H1 (cell line): ENCODE measurements around the gene S100A11. TPM values are rescaled to one million over a fixed set of nuclear protein-coding genes. Genes with fewer than 3 reads are reported as not detected.

Experiments used
- CTCF ChIA-PET: fragments of 300-600 bp; sonication (Branson Sonifier 250); formaldehyde crosslinking; loops from one replicate; lab custom pipeline; 2021; ENCODE audit not compliant: partially characterized antibody; lab: Charles Lee
- POLR2A ChIA-PET: fragments of 300-600 bp; sonication (Branson Sonifier 250); formaldehyde crosslinking; loops from one replicate; lab custom pipeline; 2021; ENCODE audit warnings: inconsistent platforms; ENCODE audit not compliant: partially characterized antibody; lab: Charles Lee
- DNase-seq, 2 experiments: peaks; one replicate each; pipeline versions ENCODE4 v3.0.0 to v3.0.0-alpha.2; 2010 to 2022; ENCODE audit warnings: low spot score in 2 of 2, low read depth in 1 of 2, mixed read lengths in 1 of 2
- FAIRE-seq: peaks from 2 replicates; lab custom pipeline; 2011; peaks lifted over from hg19 to GRCh38; lab: Jason Lieb, UNC
- H2AFZ ChIP-seq: 2 replicates; pipeline ENCODE4 v1.8.1; 2012; ENCODE audit warnings: low read length, inconsistent platforms
- H2AK5ac ChIP-seq: 2 replicates; pipeline ENCODE4 v1.6.1; 2013; ENCODE audit warnings: low read depth, low read length
- H2BK120ac ChIP-seq: replicated peaks from 2 replicates; pipeline ENCODE3; 2013; ENCODE audit warnings: low read depth, low read length, inconsistent platforms
- H2BK12ac ChIP-seq: 2 replicates; pipeline ENCODE4 v1.6.1; 2013; ENCODE audit warnings: low read depth, low read length
- H2BK15ac ChIP-seq: 2 replicates; pipeline ENCODE4 v1.6.1; 2013; ENCODE audit warnings: low read length
- H2BK20ac ChIP-seq: 2 replicates; pipeline ENCODE4 v1.6.1; 2013; ENCODE audit warnings: low read length
- H2BK5ac ChIP-seq: 2 replicates; pipeline ENCODE4 v1.6.1; 2013; ENCODE audit warnings: low read depth, low read length
- H3K14ac ChIP-seq: 2 replicates; pipeline ENCODE4 v1.6.1; 2013; ENCODE audit warnings: inconsistent platforms; ENCODE audit not compliant: insufficient read length
- H3K18ac ChIP-seq: 2 replicates; pipeline ENCODE4 v1.6.1; 2013; ENCODE audit warnings: low read length; ENCODE audit errors: extremely low read depth
- H3K23ac ChIP-seq: 2 replicates; pipeline ENCODE4 v1.6.1; 2013; ENCODE audit warnings: inconsistent platforms; ENCODE audit not compliant: insufficient read length
- H3K23me2 ChIP-seq: 2 replicates; pipeline ENCODE4 v1.6.1; 2013; ENCODE audit warnings: low read depth, low read length
- H3K27ac ChIP-seq: 2 replicates; pipeline ENCODE4 v1.6.1; 2011; ENCODE audit warnings: low read depth, low read length, inconsistent platforms
- H3K27me3 ChIP-seq, 4 experiments: replicated peaks in 1 of 4; 1 replicate in 1 of 4; 2 replicates in 3 of 4; pipeline versions ENCODE4 v1.6.1 to v1.8.1; 2011 to 2013; ENCODE audit warnings: low read length in 3 of 4, mild to moderate bottlenecking in 3 of 4, inconsistent platforms in 2 of 4, mixed read lengths in 2 of 4, moderate library complexity in 1 of 4; ENCODE audit not compliant: control insufficient read depth in 3 of 4, insufficient read depth in 3 of 4; ENCODE audit errors: extremely low read depth in 1 of 4
- H3K36me3 ChIP-seq, 4 experiments: 2 replicates each; pipeline versions ENCODE4 v1.6.1 to v1.8.1; 2011 to 2013; ENCODE audit warnings: mild to moderate bottlenecking in 4 of 4, low read length in 3 of 4, moderate library complexity in 2 of 4, control low read depth in 1 of 4, inconsistent platforms in 1 of 4; ENCODE audit not compliant: insufficient read depth in 4 of 4, control insufficient read depth in 2 of 4
- H3K4ac ChIP-seq: replicated peaks from 2 replicates; pipeline ENCODE3; 2013; ENCODE audit warnings: low read length, low read depth, mixed read lengths, inconsistent platforms; ENCODE audit not compliant: insufficient read length
- H3K4me1 ChIP-seq, 4 experiments: replicated peaks in 1 of 4; 1 replicate in 1 of 4; 2 replicates in 3 of 4; pipeline versions ENCODE4 v1.6.1 to v1.8.1; 2011 to 2013; ENCODE audit warnings: low read length in 3 of 4, inconsistent platforms in 2 of 4, mixed read lengths in 1 of 4; ENCODE audit not compliant: insufficient read depth in 4 of 4, control insufficient read depth in 3 of 4
- H3K4me2 ChIP-seq, 2 experiments: 2 replicates each; pipeline versions ENCODE4 v1.6.1 to v1.8.1; 2011 to 2013; ENCODE audit warnings: low read depth in 2 of 2, low read length in 2 of 2, control low read depth in 1 of 2, inconsistent platforms in 1 of 2, mild to moderate bottlenecking in 1 of 2; ENCODE audit not compliant: insufficient read depth in 1 of 2
- H3K4me3 ChIP-seq, 4 experiments: fragments of 200-600, 300-600 bp in 1 of 4; sonication (generic), shearing (Covaris generic), sonication (Bioruptor Twin) in 1 of 4; 2 replicates each; pipeline versions ENCODE4 v1.5.1 to v1.8.1; 2011 to 2016; ENCODE audit warnings: low read length in 4 of 4, low read depth in 3 of 4, control low read depth in 2 of 4, inconsistent platforms in 2 of 4, mild to moderate bottlenecking in 2 of 4, mixed read lengths in 1 of 4, moderate library complexity in 1 of 4; ENCODE audit not compliant: insufficient read depth in 2 of 4; ENCODE audit errors: extremely low read depth in 1 of 4
- H3K56ac ChIP-seq: replicated peaks from 2 replicates; pipeline ENCODE3; 2013; ENCODE audit warnings: low read depth, mild to moderate bottlenecking, mixed read lengths, low read length, inconsistent platforms; ENCODE audit not compliant: insufficient read length
- H3K79me1 ChIP-seq: 2 replicates; pipeline ENCODE4 v1.6.1; 2013; ENCODE audit warnings: low read depth, low read length, control low read depth
- H3K79me2 ChIP-seq, 2 experiments: 2 replicates each; pipeline versions ENCODE4 v1.6.1 to v1.8.1; 2012 to 2013; ENCODE audit warnings: low read length in 2 of 2, mild to moderate bottlenecking in 2 of 2, inconsistent platforms in 1 of 2; ENCODE audit not compliant: insufficient read depth in 2 of 2, control insufficient read depth in 1 of 2
- H3K9ac ChIP-seq, 4 experiments: replicated peaks in 1 of 4; 1 replicate in 1 of 4; 2 replicates in 3 of 4; pipeline versions ENCODE4 v1.6.1 to v1.8.1; 2011 to 2013; ENCODE audit warnings: low read depth in 3 of 4, low read length in 3 of 4, control low read depth in 2 of 4, mild to moderate bottlenecking in 2 of 4, moderate library complexity in 2 of 4, inconsistent platforms in 1 of 4; ENCODE audit errors: extremely low read depth in 1 of 4
- H3K9me3 ChIP-seq, 2 experiments: 2 replicates each; pipeline versions ENCODE4 v1.6.1 to v1.8.1; 2012 to 2013; ENCODE audit warnings: mild to moderate bottlenecking in 2 of 2, moderate library complexity in 2 of 2, control low read depth in 1 of 2, inconsistent platforms in 1 of 2, low read depth in 1 of 2, low read length in 1 of 2, mixed read lengths in 1 of 2; ENCODE audit not compliant: insufficient read depth in 2 of 2
- H4K20me1 ChIP-seq, 2 experiments: replicated peaks in 1 of 2; 2 replicates each; pipeline versions ENCODE3 to v1.8.1; 2011 to 2013; ENCODE audit warnings: inconsistent platforms in 2 of 2, low read length in 2 of 2, mild to moderate bottlenecking in 1 of 2; ENCODE audit not compliant: insufficient read depth in 2 of 2, control insufficient read depth in 1 of 2
- H4K5ac ChIP-seq: 2 replicates; pipeline ENCODE4 v1.6.1; 2013; ENCODE audit warnings: low read length, low read depth, mixed read lengths, inconsistent platforms; ENCODE audit not compliant: insufficient read length
- H4K8ac ChIP-seq: 2 replicates; pipeline ENCODE4 v1.8.0; 2013; ENCODE audit warnings: mild to moderate bottlenecking, moderate library complexity, low read length, inconsistent platforms; ENCODE audit not compliant: insufficient read depth; ENCODE audit errors: extremely low read depth
- H4K91ac ChIP-seq: replicated peaks from 2 replicates; pipeline ENCODE3; 2013; ENCODE audit warnings: low read length, mixed read lengths, inconsistent platforms; ENCODE audit not compliant: insufficient read length
- CTCF ChIP-seq, 3 experiments: IDR thresholded peaks; 1 replicate in 2 of 3; 2 replicates in 1 of 3; pipeline versions ENCODE4 v1.5.1 to v1.6.1; 2011; ENCODE audit warnings: low read length in 3 of 3, mild to moderate bottlenecking in 3 of 3, inconsistent platforms in 2 of 3, low read depth in 1 of 3, moderate library complexity in 1 of 3; ENCODE audit not compliant: insufficient read depth in 1 of 3; ENCODE audit errors: control extremely low read depth in 1 of 3
- GTF2F1 ChIP-seq: IDR thresholded peaks from 2 replicates; pipeline ENCODE4 v1.6.1; 2012; ENCODE audit warnings: low read depth, low read length, improper control_type of control experiment, borderline replicate concordance
- KDM1A ChIP-seq: fragments of 200-600, 300-600 bp; sonication (generic); IDR thresholded peaks from 2 replicates; pipeline ENCODE4 v1.7.1; 2016; ENCODE audit warnings: mild to moderate bottlenecking, low read length, borderline replicate concordance
- POLR2A ChIP-seq, 2 experiments: IDR thresholded peaks; 1 replicate in 1 of 2; 2 replicates in 1 of 2; pipeline ENCODE4 v1.6.1; 2011; ENCODE audit warnings: low read depth in 2 of 2, low read length in 2 of 2, mild to moderate bottlenecking in 2 of 2; ENCODE audit errors: control extremely low read depth in 1 of 2
- RAD21 ChIP-seq, 2 experiments: IDR thresholded peaks in 1 of 2; conservative IDR thresholded peaks in 1 of 2; 2 replicates each; pipeline ENCODE4 v1.6.1; 2011; ENCODE audit warnings: low read depth in 2 of 2, low read length in 2 of 2, improper control_type of control experiment in 1 of 2, inconsistent platforms in 1 of 2, mild to moderate bottlenecking in 1 of 2, moderate library complexity in 1 of 2
- WGBS, 2 experiments: shearing (Covaris generic) in 1 of 2; methylation state at CpG; one replicate each; pipeline versions ENCODE4 v1.1.6 to v1.1.7; 2013 to 2015; ENCODE audit warnings: low lambda C conversion rate in 2 of 2, mixed read lengths in 2 of 2, inconsistent platforms in 1 of 2, low coverage in 1 of 2, missing lambda C conversion rate in 1 of 2; ENCODE audit not compliant: insufficient replicate concordance in 2 of 2, insufficient coverage in 1 of 2, insufficient read length in 1 of 2; ENCODE audit errors: extremely low coverage in 1 of 2, missing lambda C conversion rate in 1 of 2; 5-methylcytosine and 5-hydroxymethylcytosine counted together
- polyA plus RNA-seq, 7 experiments: library from polyadenylated mRNA; depleted of rRNA in 3 of 7; stranded (reverse) in 5 of 7; unstranded in 2 of 7; fragments of >200 nt in 5 of 7; fragments of 200-250 nt in 2 of 7; gene quantifications; 1 replicate in 5 of 7; 2 replicates in 1 of 7; 4 replicates in 1 of 7; pipeline versions ENCODE4 v1.2.1 to v1.2.3, GENCODE V29; 2011 to 2013; ENCODE audit warnings: missing spikeins in 2 of 7, mixed read lengths in 2 of 7
- total RNA-seq: library from RNA; stranded (reverse); fragmentation: NEBNext Ultra II Directional; extraction: Animal tissue kit (Norgen Biotek cat#: 25700); gene quantifications from 2 replicates; pipeline ENCODE4 v1.2.1, GENCODE V29; 2021

S100A11 gene
- total and polyA plus RNA-seq, 2 of the 8 experiments (the other 6 are each of a cell fraction or from before 2014, with no cell fraction given): 120 to 343 TPM

GRCh38 chr1:152013664-152014237, 23.1 kb downstream of the S100A11 start:
- H3K27me3 ChIP-seq: no peaks in the 10 kb centered on the region
- no peak overlapping the region for H2BK5ac ChIP-seq
- H3K4ac ChIP-seq: no peak overlapping the region
- H3K18ac ChIP-seq: no peak overlapping the region
- H3K56ac ChIP-seq: no peak overlapping the region
- H4K91ac ChIP-seq: no peak overlapping the region
- H3K36me3 ChIP-seq: no peaks in the 10 kb centered on the region
- H2AK5ac ChIP-seq: no peak overlapping the region
- no peak overlapping the region for H3K14ac ChIP-seq
- H2AFZ ChIP-seq: peak overlapping the region; percentile 31
- H3K4me3 ChIP-seq: no peak overlapping the region
- no peak overlapping the region for H3K9ac ChIP-seq
- no peaks in the 10 kb centered on the region for H4K20me1 ChIP-seq
- no peak overlapping the region for H4K8ac ChIP-seq
- peak in 1 of 2 experiments; percentile 72 for DNase-seq
- H3K4me2 ChIP-seq: no peak overlapping the region
- no peak for TF ChIP-seq KDM1A
- no peak for TF ChIP-seq POLR2A (IDR thresholded peaks at IDR 0.05; ENCODE audit: control extremely low read depth in 1 of 2, low read depth in 2 of 2, low read length in 2 of 2)
- no peak for TF ChIP-seq GTF2F1
- TF ChIP-seq CTCF (IDR thresholded peaks at IDR 0.05; ENCODE audit: control extremely low read depth in 1 of 3, insufficient read depth in 1 of 3, low read depth in 1 of 3, low read length in 3 of 3): peak; percentile 82 to 92 (median 89)
- peak; percentile 57 to 62 for TF ChIP-seq RAD21 (IDR thresholded peaks at IDR 0.05 in 1 of 2, conservative IDR thresholded peaks at IDR 0.05 in 1 of 2; ENCODE audit: low read depth in 2 of 2, low read length in 2 of 2)
- no peak overlapping the region for H3K27ac ChIP-seq
- no peak overlapping the region for H2BK20ac ChIP-seq
- no peak overlapping the region for H2BK12ac ChIP-seq
- H2BK15ac ChIP-seq: no peak overlapping the region; the same call in 1 of the 2 replicates
- no peak overlapping the region for H4K5ac ChIP-seq
- H3K79me2 ChIP-seq: no peaks in the 10 kb centered on the region
- H3K23ac ChIP-seq: no peak overlapping the region
- WGBS, 2 experiments: 12% methylated on average over 3 of the region's 3 CpGs; no CpG with 5 or more reads in 1 of the 2 experiments
- FAIRE-seq: peak; percentile 48
- CTCF ChIA-PET: interaction anchor here (0.6 to 8.2 kb wide), 21 partner anchors 9 to 802 kb away, joined by 3 to 106 read pairs (median 6); no protein-coding TSS in a partner anchor
- POLR2A ChIA-PET: interaction anchor here (1.2 kb wide), 1 partner anchor 104 kb away, joined by 3 read pairs; no protein-coding TSS in a partner anchor
- H3K4me1 ChIP-seq: peaks cover 0 to 3% (median 1%) of the 10 kb centered on the region in 4 experiments; a peak in 2 of 7 replicates
- no peak overlapping the region for H2BK120ac ChIP-seq
- H3K9me3 ChIP-seq: no peaks in the 10 kb centered on the region
- H3K79me1 ChIP-seq: no peaks in the 10 kb centered on the region
- no peaks in the 10 kb centered on the region for H3K23me2 ChIP-seq
